ENCODE results near the gene VTN.

The VTN gene

GRCh38 chr17:28368915-28369683 lies 1.0 kb downstream of the VTN start:
- DNase-seq (ENCODE audit: low read depth) = no peak

- DNase-seq (ENCODE audit: low read depth) = no peak
Measured at GRCh38 chr17:28368306-28368831, 1.7 kb downstream of the VTN start.

- DNase-seq (ENCODE audit: low read depth) = no peak
Measured at GRCh38 chr17:28367641-28368305, 2.3 kb downstream of the VTN start.

GRCh38 chr17:28366605-28367004 lies 3.5 kb downstream of the VTN start:
- DNase-seq (ENCODE audit: low read depth) = no peak

- DNase-seq (ENCODE audit: low read depth) = no peak
Measured at GRCh38 chr17:28365487-28365886, 4.6 kb downstream of the VTN start.

- no peak for DNase-seq (ENCODE audit: low read depth)
Measured at GRCh38 chr17:28364665-28365363, 5.3 kb downstream of the VTN start, which contains the start of gene SEBOX. Gene SEBOX, minus strand, starts transcription at chr17:28365199. Its CDS starts 48 bp downstream, at chr17:28365151.

GRCh38 chr17:28363776-28364650 lies 6.1 kb downstream of the VTN start:
- DNase-seq (ENCODE audit: low read depth) = no peak

GRCh38 chr17:28363186-28363585 lies 6.9 kb downstream of the VTN start:
- DNase-seq (ENCODE audit: low read depth) = no peak

GRCh38 chr17:28357901-28358197 lies 12.3 kb downstream of the VTN start:
- no peak for DNase-seq (ENCODE audit: low read depth)

- peak; percentile 95 for DNase-seq (ENCODE audit: low read depth)
Measured at GRCh38 chr17:28357061-28357900, 12.8 kb downstream of the VTN start, which contains the start of gene POLDIP2. Gene POLDIP2, minus strand, starts transcription at chr17:28357527. Its CDS starts 79 bp downstream, at chr17:28357448.

GRCh38 chr17:28350271-28350670 lies 19.8 kb downstream of the VTN start:
- DNase-seq (ENCODE audit: low read depth) = no peak

- no peak for DNase-seq (ENCODE audit: low read depth)
Measured at GRCh38 chr17:28348979-28349378, 21.1 kb downstream of the VTN start.

- DNase-seq (ENCODE audit: low read depth) = peak; percentile 95
Measured at GRCh38 chr17:28347261-28347891, 22.7 kb downstream of the VTN start.

- no peak for DNase-seq (ENCODE audit: low read depth)
Measured at GRCh38 chr17:28346746-28347246, 23.3 kb downstream of the VTN start.

- peak; percentile 35 for DNase-seq (ENCODE audit: low read depth)
Measured at GRCh38 chr17:28346199-28346580, 23.9 kb downstream of the VTN start.

- peak; percentile 20 for DNase-seq (ENCODE audit: low read depth)
Measured at GRCh38 chr17:28345419-28346198, 24.5 kb downstream of the VTN start.

GRCh38 chr17:28344435-28344901 lies 25.6 kb downstream of the VTN start:
- DNase-seq (ENCODE audit: low read depth) = no peak

GRCh38 chr17:28344011-28344410 lies 26.1 kb downstream of the VTN start:
- no peak for DNase-seq (ENCODE audit: low read depth)

GRCh38 chr17:28343491-28343932 lies 26.6 kb downstream of the VTN start:
- no peak for DNase-seq (ENCODE audit: low read depth)

Measured in EH (cell line).